Parathyroid adenoma (tissue), 2 donors: ENCODE measurements around the gene IWS1.
"Not testable (repeated sequence)": the region's sequence is repeated elsewhere in the genome, so short reads cannot be mapped to it uniquely, and the experiment has no call there.

Source experiments
- H2AFZ ChIP-seq: fragments of 300-600 bp; sonication (generic); one replicate; pipeline ENCODE4 v1.7.0; 2017; ENCODE audit warnings: antibody characterized with exemption, mild to moderate bottlenecking
- H3K27ac ChIP-seq: fragments of 300-600 bp; sonication (generic); one replicate; pipeline ENCODE4 v1.7.0; 2017
- H3K27me3 ChIP-seq: fragments of 300-600 bp; sonication (generic); one replicate; pipeline ENCODE4 v1.7.0; 2017; ENCODE audit warnings: low read length; ENCODE audit not compliant: control insufficient read depth, insufficient read depth
- H3K36me3 ChIP-seq: fragments of 300-600 bp; sonication (generic); one replicate; pipeline ENCODE4 v1.7.0; 2017; ENCODE audit warnings: low read length; ENCODE audit not compliant: control insufficient read depth, insufficient read depth
- H3K4me1 ChIP-seq: fragments of 300-600 bp; sonication (generic); one replicate; pipeline ENCODE4 v1.7.0; 2017; ENCODE audit warnings: control low read depth
- H3K4me2 ChIP-seq: fragments of 300-600 bp; sonication (generic); one replicate; pipeline ENCODE4 v1.7.0; 2017; ENCODE audit warnings: low read length
- H3K4me3 ChIP-seq: fragments of 300-600 bp; sonication (generic); one replicate; pipeline ENCODE4 v1.7.0; 2017; ENCODE audit warnings: low read depth, low read length
- H3K79me2 ChIP-seq: fragments of 300-600 bp; sonication (generic); one replicate; pipeline ENCODE4 v1.7.0; 2017; ENCODE audit warnings: control low read depth
- H3K9ac ChIP-seq: fragments of 300-600 bp; sonication (generic); one replicate; pipeline ENCODE4 v1.7.0; 2017; ENCODE audit warnings: mild to moderate bottlenecking
- H3K9me3 ChIP-seq: fragments of 300-600 bp; sonication (generic); one replicate; pipeline ENCODE4 v1.7.0; 2017; ENCODE audit warnings: low read length; ENCODE audit not compliant: control insufficient read depth
- TF ChIP-seq, protein P1 (sequence below): fragments of 300-600 bp; sonication (generic); IDR thresholded peaks from one replicate; pipeline ENCODE4 v1.7.0; 2017; ENCODE audit warnings: antibody characterized with exemption, mild to moderate bottlenecking
- donor health status: primary hyperparathyroidism.

The IWS1 gene

DNA sequence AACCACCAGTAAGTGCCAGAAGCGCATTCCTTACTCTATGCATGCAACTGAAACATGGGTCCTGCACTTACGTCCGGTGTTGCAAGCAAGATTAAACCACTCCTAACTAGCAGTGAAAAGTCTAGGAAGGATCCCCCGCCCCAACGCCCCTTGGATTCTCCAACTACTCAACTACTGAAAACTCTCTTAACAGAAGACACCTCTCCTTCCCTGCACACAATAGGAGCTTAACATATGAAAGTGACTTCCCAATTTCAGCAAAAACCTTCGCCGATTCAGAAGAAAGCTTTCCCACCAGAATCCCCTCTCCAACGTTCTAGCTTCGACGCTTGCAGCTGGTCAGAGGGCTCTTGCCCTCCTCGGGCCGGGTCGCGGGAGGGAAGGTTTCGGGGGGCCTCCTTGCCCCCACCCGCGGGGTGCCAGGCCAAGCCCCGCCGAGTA is 578 bp downstream of the IWS1 start:
- H3K36me3 ChIP-seq = no peaks in the 10 kb centered on the region
- H3K4me3 ChIP-seq = peak overlapping the region; percentile 89
- TF ChIP-seq, protein P1, sequence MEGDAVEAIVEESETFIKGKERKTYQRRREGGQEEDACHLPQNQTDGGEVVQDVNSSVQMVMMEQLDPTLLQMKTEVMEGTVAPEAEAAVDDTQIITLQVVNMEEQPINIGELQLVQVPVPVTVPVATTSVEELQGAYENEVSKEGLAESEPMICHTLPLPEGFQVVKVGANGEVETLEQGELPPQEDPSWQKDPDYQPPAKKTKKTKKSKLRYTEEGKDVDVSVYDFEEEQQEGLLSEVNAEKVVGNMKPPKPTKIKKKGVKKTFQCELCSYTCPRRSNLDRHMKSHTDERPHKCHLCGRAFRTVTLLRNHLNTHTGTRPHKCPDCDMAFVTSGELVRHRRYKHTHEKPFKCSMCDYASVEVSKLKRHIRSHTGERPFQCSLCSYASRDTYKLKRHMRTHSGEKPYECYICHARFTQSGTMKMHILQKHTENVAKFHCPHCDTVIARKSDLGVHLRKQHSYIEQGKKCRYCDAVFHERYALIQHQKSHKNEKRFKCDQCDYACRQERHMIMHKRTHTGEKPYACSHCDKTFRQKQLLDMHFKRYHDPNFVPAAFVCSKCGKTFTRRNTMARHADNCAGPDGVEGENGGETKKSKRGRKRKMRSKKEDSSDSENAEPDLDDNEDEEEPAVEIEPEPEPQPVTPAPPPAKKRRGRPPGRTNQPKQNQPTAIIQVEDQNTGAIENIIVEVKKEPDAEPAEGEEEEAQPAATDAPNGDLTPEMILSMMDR = no peak
- H2AFZ ChIP-seq = peak overlapping the region; percentile 84
- H3K9me3 ChIP-seq = no peaks in the 10 kb centered on the region
- peaks cover 8% of the 10 kb centered on the region for H3K4me1 ChIP-seq
- peaks cover 23% of the 10 kb centered on the region for H3K79me2 ChIP-seq
- peak overlapping the region; percentile 63 for H3K9ac ChIP-seq
- H3K4me2 ChIP-seq = peak overlapping the region; percentile 65
- no peaks in the 10 kb centered on the region for H3K27me3 ChIP-seq
- peak overlapping the region; percentile 95 for H3K27ac ChIP-seq

GRCh38 chr2:127524198-127524834 is 2.0 kb downstream of the IWS1 start:
- H3K9ac ChIP-seq, H2AFZ ChIP-seq, H3K9me3 ChIP-seq, H3K4me1 ChIP-seq, H3K4me2 ChIP-seq, H3K27ac ChIP-seq, H3K36me3 ChIP-seq, H3K27me3 ChIP-seq, H3K4me3 ChIP-seq: not testable (repeated sequence)
- peaks cover 32% of the 10 kb centered on the region for H3K79me2 ChIP-seq

DNA sequence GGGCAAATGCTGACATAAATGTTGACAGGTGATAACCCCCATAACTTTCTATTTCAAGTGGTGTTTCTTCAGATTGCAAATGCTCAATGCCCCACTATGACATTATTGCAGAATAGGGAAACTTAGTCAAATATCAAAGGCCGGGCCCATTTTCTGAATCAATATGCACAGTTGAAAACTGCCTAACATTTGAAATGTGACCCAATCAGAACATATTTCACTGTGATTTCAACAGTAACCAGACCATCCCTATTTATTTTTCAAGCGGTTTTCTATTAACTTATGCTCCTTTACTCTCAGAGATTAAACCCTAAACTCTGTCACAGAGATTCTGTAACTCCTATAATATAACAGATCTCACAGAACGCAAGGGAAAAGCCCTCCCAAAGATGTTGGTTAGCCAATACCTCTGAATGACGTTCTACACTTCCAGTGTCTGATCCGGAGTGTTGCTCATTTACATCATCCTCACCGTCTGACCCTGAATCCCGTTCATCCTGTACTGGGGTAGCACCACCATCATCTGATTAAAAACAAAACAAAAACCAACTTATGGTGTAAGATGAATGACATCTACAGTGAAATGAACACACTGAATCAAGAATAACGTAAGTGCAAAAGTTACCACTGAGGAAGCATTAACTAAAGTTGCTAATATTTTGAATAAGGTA is 2.9 kb downstream of the IWS1 start:
- Histone ChIP-seq H3K27ac (no peak overlapping the region), H3K79me2 (peaks cover 34% of the 10 kb centered on the region), H3K36me3 (no peaks in the 10 kb centered on the region), H3K4me1 (peaks cover 8% of the 10 kb centered on the region), H2AFZ (no peak overlapping the region), H3K27me3 (no peaks in the 10 kb centered on the region), H3K9me3 (no peaks in the 10 kb centered on the region), H3K9ac (no peak overlapping the region), H3K4me3 (no peak overlapping the region), H3K4me2 (no peak overlapping the region)
- TF ChIP-seq, protein P1 = no peak

DNA sequence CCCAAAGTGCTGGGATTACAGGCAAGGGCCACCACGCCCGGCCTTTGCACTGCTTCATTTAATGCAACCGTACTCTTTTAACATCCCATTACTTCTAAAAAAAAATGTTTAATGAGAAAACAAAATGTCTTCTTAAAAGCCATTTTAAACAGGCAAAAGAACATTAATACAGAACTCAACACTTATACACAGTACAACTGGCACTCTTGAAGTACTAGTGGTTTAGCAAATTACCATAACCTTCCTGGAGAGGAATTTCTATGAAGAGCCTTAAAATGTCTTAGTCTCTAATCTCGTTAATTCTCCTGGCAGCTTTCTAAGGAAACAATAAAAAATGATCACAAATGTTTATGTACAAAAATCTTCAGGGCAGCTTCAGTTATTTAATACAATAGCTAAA is 5.9 kb downstream of the IWS1 start:
- no peaks in the 10 kb centered on the region for H3K27me3 ChIP-seq
- H3K9me3 ChIP-seq = no peaks in the 10 kb centered on the region
- H3K4me3 ChIP-seq = no peak overlapping the region
- peaks cover 46% of the 10 kb centered on the region for H3K79me2 ChIP-seq
- no peak overlapping the region for H3K9ac ChIP-seq
- H3K4me1 ChIP-seq = no peaks in the 10 kb centered on the region
- no peak overlapping the region for H3K4me2 ChIP-seq
- no peak overlapping the region for H3K27ac ChIP-seq
- no peak overlapping the region for H2AFZ ChIP-seq
- TF ChIP-seq, protein P1 = no peak
- no peaks in the 10 kb centered on the region for H3K36me3 ChIP-seq

- H2AFZ ChIP-seq = no peak overlapping the region
- H3K4me2 ChIP-seq = no peak overlapping the region
- no peak overlapping the region for H3K4me3 ChIP-seq
- H3K79me2 ChIP-seq = peaks cover 47% of the 10 kb centered on the region
- no peaks in the 10 kb centered on the region for H3K9me3 ChIP-seq
- H3K9ac ChIP-seq = no peak overlapping the region
- no peaks in the 10 kb centered on the region for H3K27me3 ChIP-seq
- no peaks in the 10 kb centered on the region for H3K36me3 ChIP-seq
- no peak overlapping the region for H3K27ac ChIP-seq
- TF ChIP-seq, protein P1 = no peak
- no peaks in the 10 kb centered on the region for H3K4me1 ChIP-seq
These were observed 8.8 kb downstream of the IWS1 start for GRCh38 chr2:127517465-127517864.
